ENCODE results near the gene RARRES2. TPM values are rescaled to one million over a fixed set of nuclear protein-coding genes. Genes with fewer than 3 reads are reported as not detected.

Gene RARRES2
- total and polyA plus RNA-seq, 2 donors, result 6.5 to 21.9 TPM

DNA sequence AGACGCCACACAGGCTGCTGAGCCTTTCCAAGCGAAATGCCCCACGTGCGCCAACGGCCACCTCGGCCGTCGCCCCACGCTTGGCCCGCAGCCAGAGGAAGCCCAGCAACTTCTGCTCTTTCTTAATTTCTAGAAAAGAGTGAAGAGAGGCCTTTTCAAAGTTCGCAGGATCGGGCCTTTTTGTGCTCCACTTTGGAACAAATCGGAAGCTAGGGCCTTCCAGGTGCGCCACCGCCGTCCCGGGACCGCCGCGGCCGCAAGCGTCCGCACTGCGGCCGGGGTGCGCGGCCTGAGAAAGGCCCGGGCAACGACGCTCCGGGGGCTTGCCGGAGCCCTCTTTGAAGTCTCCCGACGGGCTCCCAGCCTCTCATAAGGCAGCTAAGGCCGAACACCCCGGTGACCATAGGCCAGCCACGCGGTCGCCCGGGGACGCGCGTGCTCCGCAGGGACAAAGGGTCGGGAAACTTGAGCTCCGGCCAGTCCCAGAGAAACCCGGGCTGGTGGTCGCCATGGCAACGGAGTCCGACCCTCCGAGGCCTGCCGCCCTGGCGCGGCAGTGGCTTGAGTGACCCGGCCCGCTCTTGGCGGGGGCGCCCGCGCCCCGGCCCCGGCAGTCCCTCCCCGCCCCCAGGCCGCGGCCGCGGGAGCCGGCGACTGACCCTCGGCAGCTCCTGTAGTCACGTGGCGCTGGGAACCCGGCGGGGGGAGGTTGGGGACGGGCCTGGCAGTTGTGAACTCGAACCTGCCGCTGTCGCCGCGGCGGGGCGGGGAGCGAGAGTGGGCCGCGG, 26.9 kb upstream of the RARRES2 start, which contains the start of gene REPIN1:
REPIN1 (plus strand) TSS at position 727 of the 788 bp plus-strand sequence. CDS start 890 bp downstream, outside the sequence.
- Histone ChIP-seq H3K27ac (ENCODE audit: low read depth in 1 of 2, low read length in 1 of 2) (peak within 1 kb of the TSS; percentile 96 to 99), H3K9me3 (ENCODE audit: control insufficient read depth in 2 of 2, insufficient read depth in 1 of 2, low read length in 1 of 2) (peaks cover 0 to 11% of the 10 kb centered on the region in 2 donors), H3K4me1 (ENCODE audit: control insufficient read depth in 2 of 2, insufficient read depth in 2 of 2, low read length in 2 of 2) (peaks cover 43 to 74% of the 10 kb centered on the region in 2 donors), H3K36me3 (ENCODE audit: control insufficient read depth in 2 of 2, insufficient read depth in 2 of 2, low read length in 1 of 2) (peaks cover 19 to 23% of the 10 kb centered on the region in 2 donors), H3K27me3 (ENCODE audit: control insufficient read depth in 2 of 2, insufficient read depth in 1 of 2, low read length in 1 of 2) (no peaks in the 10 kb centered on the region), H3K4me3 (ENCODE audit: low read length in 2 of 2) (peak within 1 kb of the TSS; percentile 73 to 94)
- DNase-seq (ENCODE audit: low read depth in 6 of 9, low spot score in 9 of 9), result peak in 5 of 9 donors; percentile 62 to 86 (median 69)
- WGBS, result under 1% methylated on average over 85 of the region's 85 CpGs

DNA sequence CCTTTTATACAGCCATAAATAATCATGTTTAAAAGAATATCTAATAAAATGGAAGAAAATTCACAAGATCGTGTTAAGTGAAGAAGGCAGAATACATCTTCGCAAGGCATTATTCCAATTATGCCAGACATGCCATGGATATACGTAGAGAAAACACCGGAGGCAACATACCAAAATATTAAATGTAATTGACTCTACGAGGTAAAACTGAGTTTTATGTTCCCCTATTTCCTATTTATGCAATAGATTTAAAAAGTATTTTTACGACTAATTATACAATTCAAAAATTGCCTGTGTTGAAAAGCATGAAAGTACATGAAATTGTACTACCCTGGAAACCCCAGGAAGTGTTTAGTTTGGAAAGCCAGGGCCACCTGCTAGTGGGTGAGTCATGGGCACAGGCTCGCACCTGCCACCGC, 26.3 kb upstream of the RARRES2 start:
- DNase-seq (ENCODE audit: low read depth in 6 of 9, low spot score in 9 of 9), result no peak
- Histone ChIP-seq H3K36me3 (ENCODE audit: control insufficient read depth in 2 of 2, insufficient read depth in 2 of 2, low read length in 1 of 2) (peaks cover 16 to 17% of the 10 kb centered on the region in 2 donors), H3K4me3 (ENCODE audit: low read length in 2 of 2) (peak overlapping the region; percentile 73 to 94), H3K27ac (ENCODE audit: low read depth in 1 of 2, low read length in 1 of 2) (peak overlapping the region; percentile 96 to 99), H3K9me3 (ENCODE audit: control insufficient read depth in 2 of 2, insufficient read depth in 1 of 2, low read length in 1 of 2) (peaks cover 0 to 11% of the 10 kb centered on the region in 2 donors), H3K4me1 (ENCODE audit: control insufficient read depth in 2 of 2, insufficient read depth in 2 of 2, low read length in 2 of 2) (peaks cover 44 to 74% of the 10 kb centered on the region in 2 donors), H3K27me3 (ENCODE audit: control insufficient read depth in 2 of 2, insufficient read depth in 1 of 2, low read length in 1 of 2) (no peaks in the 10 kb centered on the region)
- WGBS, result 26% methylated on average over 8 of the region's 8 CpGs

GRCh38 chr7:150365673-150366398, 24.4 kb upstream of the RARRES2 start:
- 59% methylated on average over 5 of the region's 5 CpGs for WGBS
- Histone ChIP-seq H3K27ac (ENCODE audit: low read depth in 1 of 2, low read length in 1 of 2) (peak overlapping the region; percentile 78 to 81), H3K4me3 (ENCODE audit: low read length in 2 of 2) (no peak overlapping the region), H3K27me3 (ENCODE audit: control insufficient read depth in 2 of 2, insufficient read depth in 1 of 2, low read length in 1 of 2) (no peaks in the 10 kb centered on the region), H3K9me3 (ENCODE audit: control insufficient read depth in 2 of 2, insufficient read depth in 1 of 2, low read length in 1 of 2) (peaks cover 0 to 13% of the 10 kb centered on the region in 2 donors), H3K4me1 (ENCODE audit: control insufficient read depth in 2 of 2, insufficient read depth in 2 of 2, low read length in 2 of 2) (peaks cover 46 to 82% of the 10 kb centered on the region in 2 donors), H3K36me3 (ENCODE audit: control insufficient read depth in 2 of 2, insufficient read depth in 2 of 2, low read length in 1 of 2) (peaks cover 0 to 6% of the 10 kb centered on the region in 2 donors)
- DNase-seq (ENCODE audit: low read depth in 6 of 9, low spot score in 9 of 9), result no peak

- WGBS, result 49% methylated on average over 10 of the region's 10 CpGs
- DNase-seq (ENCODE audit: low read depth in 6 of 9, low spot score in 9 of 9), result peak in 1 of 9 donors; percentile 71
- peak overlapping the region; percentile 46 to 77 for H3K27ac ChIP-seq (ENCODE audit: low read depth in 1 of 2, low read length in 1 of 2)
These were observed 23.8 kb upstream of the RARRES2 start for GRCh38 chr7:150365194-150365593.

GRCh38 chr7:150363872-150364271, 22.4 kb upstream of the RARRES2 start:
- H3K27me3 ChIP-seq (ENCODE audit: control insufficient read depth in 2 of 2, insufficient read depth in 1 of 2, low read length in 1 of 2), result no peaks in the 10 kb centered on the region
- no peak overlapping the region for H3K4me3 ChIP-seq (ENCODE audit: low read length in 2 of 2)
- H3K4me1 ChIP-seq (ENCODE audit: control insufficient read depth in 2 of 2, insufficient read depth in 2 of 2, low read length in 2 of 2), result peaks cover 56 to 81% of the 10 kb centered on the region in 2 donors
- DNase-seq (ENCODE audit: low read depth in 6 of 9, low spot score in 9 of 9), result peak in 2 of 9 donors; percentile 48 to 76
- WGBS, result 28% methylated on average over 5 of the region's 5 CpGs
- H3K9me3 ChIP-seq (ENCODE audit: control insufficient read depth in 2 of 2, insufficient read depth in 1 of 2, low read length in 1 of 2), result peaks cover 0 to 2% of the 10 kb centered on the region in 2 donors
- no peaks in the 10 kb centered on the region for H3K36me3 ChIP-seq (ENCODE audit: control insufficient read depth in 2 of 2, insufficient read depth in 2 of 2, low read length in 1 of 2)
- H3K27ac ChIP-seq (ENCODE audit: low read depth in 1 of 2, low read length in 1 of 2), result peak overlapping the region; percentile 80 to 85

More at GRCh38 chr7:150365194-150365593, 23.8 kb upstream of the RARRES2 start:
- H3K9me3 ChIP-seq (ENCODE audit: control insufficient read depth in 2 of 2, insufficient read depth in 1 of 2, low read length in 1 of 2), result peaks cover 0 to 11% of the 10 kb centered on the region in 2 donors
- peaks cover 49 to 80% of the 10 kb centered on the region in 2 donors for H3K4me1 ChIP-seq (ENCODE audit: control insufficient read depth in 2 of 2, insufficient read depth in 2 of 2, low read length in 2 of 2)
- H3K27me3 ChIP-seq (ENCODE audit: control insufficient read depth in 2 of 2, insufficient read depth in 1 of 2, low read length in 1 of 2), result no peaks in the 10 kb centered on the region
- peaks cover 0 to 3% of the 10 kb centered on the region in 2 donors for H3K36me3 ChIP-seq (ENCODE audit: control insufficient read depth in 2 of 2, insufficient read depth in 2 of 2, low read length in 1 of 2)
- H3K4me3 ChIP-seq (ENCODE audit: low read length in 2 of 2), result no peak overlapping the region

DNA sequence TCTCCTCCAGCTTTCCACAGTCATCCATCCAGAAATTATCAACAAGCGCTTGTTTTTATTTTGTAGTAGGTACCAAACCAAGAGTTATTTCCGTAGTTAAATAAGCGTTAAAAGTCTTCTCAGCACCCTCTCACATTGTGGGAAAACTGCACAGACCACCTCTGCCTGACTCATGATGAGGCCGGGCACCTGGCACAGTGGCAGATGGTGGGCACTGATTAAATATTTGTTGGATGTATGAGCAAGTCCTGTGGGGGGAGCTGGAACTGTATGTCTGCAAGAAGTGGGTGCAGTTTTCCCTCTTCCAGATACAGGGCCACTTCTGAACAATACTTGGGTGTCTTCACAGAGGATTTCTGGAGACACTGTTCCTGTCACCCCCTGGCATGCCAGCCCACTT, 21.9 kb upstream of the RARRES2 start:
- peaks cover 61 to 86% of the 10 kb centered on the region in 2 donors for H3K4me1 ChIP-seq (ENCODE audit: control insufficient read depth in 2 of 2, insufficient read depth in 2 of 2, low read length in 2 of 2)
- no peak for DNase-seq (ENCODE audit: low read depth in 6 of 9, low spot score in 9 of 9)

GRCh38 chr7:150361807-150362621, 20.6 kb upstream of the RARRES2 start:
- Histone ChIP-seq H3K4me3 (ENCODE audit: low read length in 2 of 2) (no peak overlapping the region), H3K4me1 (ENCODE audit: control insufficient read depth in 2 of 2, insufficient read depth in 2 of 2, low read length in 2 of 2) (peaks cover 73 to 92% of the 10 kb centered on the region in 2 donors), H3K36me3 (ENCODE audit: control insufficient read depth in 2 of 2, insufficient read depth in 2 of 2, low read length in 1 of 2) (no peaks in the 10 kb centered on the region), H3K9me3 (ENCODE audit: control insufficient read depth in 2 of 2, insufficient read depth in 1 of 2, low read length in 1 of 2) (peaks cover 0 to 2% of the 10 kb centered on the region in 2 donors), H3K27me3 (ENCODE audit: control insufficient read depth in 2 of 2, insufficient read depth in 1 of 2, low read length in 1 of 2) (no peaks in the 10 kb centered on the region), H3K27ac (ENCODE audit: low read depth in 1 of 2, low read length in 1 of 2) (peak overlapping the region; percentile 18 to 80)
- 62% methylated on average over 18 of the region's 18 CpGs for WGBS
- DNase-seq (ENCODE audit: low read depth in 6 of 9, low spot score in 9 of 9), result no peak

More for the DNA sequence above, 21.9 kb upstream of the RARRES2 start:
- 12% methylated on average over 4 of the region's 4 CpGs for WGBS
- Histone ChIP-seq H3K27ac (ENCODE audit: low read depth in 1 of 2, low read length in 1 of 2) (peak overlapping the region; percentile 80 to 85), H3K27me3 (ENCODE audit: control insufficient read depth in 2 of 2, insufficient read depth in 1 of 2, low read length in 1 of 2) (no peaks in the 10 kb centered on the region), H3K4me3 (ENCODE audit: low read length in 2 of 2) (no peak overlapping the region), H3K36me3 (ENCODE audit: control insufficient read depth in 2 of 2, insufficient read depth in 2 of 2, low read length in 1 of 2) (no peaks in the 10 kb centered on the region), H3K9me3 (ENCODE audit: control insufficient read depth in 2 of 2, insufficient read depth in 1 of 2, low read length in 1 of 2) (peaks cover 0 to 2% of the 10 kb centered on the region in 2 donors)

DNA sequence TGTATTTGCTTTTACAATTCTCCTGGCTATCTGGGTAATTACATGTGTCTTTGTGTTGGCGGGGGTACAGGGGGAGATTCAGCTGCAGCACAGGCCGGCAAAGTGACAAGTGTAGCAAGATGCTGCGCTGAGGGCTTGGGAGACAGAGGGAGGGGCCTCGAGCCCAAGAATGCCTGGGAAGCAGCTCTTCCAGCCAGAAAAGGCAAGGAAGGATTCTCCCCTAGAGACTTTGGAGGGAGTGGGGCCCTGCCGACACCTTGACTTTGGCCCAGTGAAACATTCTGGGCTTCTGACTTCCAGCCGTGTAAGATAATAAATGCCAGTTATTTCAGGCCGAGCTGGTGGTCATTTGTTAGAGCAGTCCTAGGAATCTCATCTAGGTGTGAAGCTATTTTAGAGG, 20.0 kb upstream of the RARRES2 start:
- Histone ChIP-seq H3K4me3 (ENCODE audit: low read length in 2 of 2) (no peak overlapping the region), H3K36me3 (ENCODE audit: control insufficient read depth in 2 of 2, insufficient read depth in 2 of 2, low read length in 1 of 2) (no peaks in the 10 kb centered on the region), H3K9me3 (ENCODE audit: control insufficient read depth in 2 of 2, insufficient read depth in 1 of 2, low read length in 1 of 2) (peaks cover 0 to 2% of the 10 kb centered on the region in 2 donors), H3K27me3 (ENCODE audit: control insufficient read depth in 2 of 2, insufficient read depth in 1 of 2, low read length in 1 of 2) (no peaks in the 10 kb centered on the region), H3K27ac (ENCODE audit: low read depth in 1 of 2, low read length in 1 of 2) (no peak overlapping the region), H3K4me1 (ENCODE audit: control insufficient read depth in 2 of 2, insufficient read depth in 2 of 2, low read length in 2 of 2) (peaks cover 73 to 91% of the 10 kb centered on the region in 2 donors)
- DNase-seq (ENCODE audit: low read depth in 6 of 9, low spot score in 9 of 9), result no peak
- WGBS, result 83% methylated on average over 7 of the region's 7 CpGs
